Right lobe of liver (tissue), 6 donors: Measurements from ENCODE around the gene MOCS1. TPM values are rescaled to one million over a fixed set of nuclear protein-coding genes. Genes with fewer than 3 reads are reported as not detected.

ENCODE experiments used
- ATAC-seq, 4 donors: fragments of 200-7000 bp; cut with Tn5 transposase; one replicate each; pipeline ENCODE4 v1.9.1; 2020; ENCODE audit warnings: mild to moderate bottlenecking in 4 of 4, moderate library complexity in 4 of 4
- DNase-seq, 3 donors: peaks; one replicate each; pipeline ENCODE4 v3.0.0-alpha.2; 2020
- H3K27ac ChIP-seq, 3 donors: fragments of 200-600 bp; one replicate each; pipeline ENCODE4 v1.8.0; 2022
- H3K27me3 ChIP-seq, 2 donors: fragments of 200-600 bp; one replicate each; pipeline ENCODE4 v1.8.0; 2022
- H3K36me3 ChIP-seq, 4 donors: fragments of 200-600 bp; sonication (generic) in 1 of 4; one replicate each; pipeline versions ENCODE4 v1.5.1 to v1.8.0; 2017 to 2022; ENCODE audit warnings: control low read depth in 1 of 4
- H3K4me1 ChIP-seq, 4 donors: fragments of 200-600 bp; sonication (generic) in 1 of 4; one replicate each; pipeline versions ENCODE4 v1.5.1 to v1.8.0; 2017 to 2022; ENCODE audit warnings: control low read depth in 1 of 4
- H3K4me3 ChIP-seq, 3 donors: fragments of 200-600 bp; one replicate each; pipeline ENCODE4 v1.8.0; 2022
- H3K9me3 ChIP-seq, 4 donors: fragments of 200-600 bp; sonication (generic) in 1 of 4; one replicate each; pipeline versions ENCODE4 v1.5.1 to v1.8.0; 2017 to 2022; ENCODE audit warnings: control low read depth in 1 of 4
- POLR2A ChIP-seq: fragments of 450-650 bp; IDR thresholded peaks from one replicate; pipeline ENCODE4 v1.6.1; 2017; ENCODE audit warnings: antibody characterized with exemption, mild to moderate bottlenecking
- WGBS: methylation state at CpG from one replicate; pipeline ENCODE4 v1.1.6; 2018; ENCODE audit warnings: low coverage, low lambda C conversion rate; ENCODE audit not compliant: insufficient coverage; ENCODE audit errors: missing lambda C conversion rate; 5-methylcytosine and 5-hydroxymethylcytosine counted together
- intact Hi-C, 2 donors: fragments of 100-400 bp; cut with DNase I; formaldehyde crosslinking; loops; one replicate each; pipeline versions ENCODE4 v1.11.2 to v1.14.1; 2022
- total RNA-seq, 6 experiments: library from RNA; depleted of rRNA in 2 of 6; stranded (reverse); fragments of >200 nt in 2 of 6; fragmentation: NEBNext Ultra II Directional in 3 of 6; extraction: Animal tissue kit (Norgen Biotek cat#: 25700) in 3 of 6; gene quantifications; one replicate each; pipeline versions ENCODE4 v1.1.0 to v1.2.4, GENCODE V29; 2016 to 2023
- TF ChIP-seq, protein P1 (sequence below), 4 donors: fragments of 200-600 bp in 3 of 4; fragments of 450-650 bp in 1 of 4; IDR thresholded peaks; one replicate each; pipeline versions ENCODE4 v1.5.1 to v1.8.0; 2016 to 2022; ENCODE audit warnings: antibody characterized with exemption in 4 of 4, mild to moderate bottlenecking in 2 of 4
- donor health status: DM: no; HTN: yes; CAD: no.
- donor health status: DM: no; HTN: no; CAD: no.
- donor health status: DM: no; HTN: no; CAD: no.
- donor health status: DM: no; HTN: yes; CAD: no.
- donor health status: DM: no; HTN: yes; CAD: no.

MOCS1 gene
- total RNA-seq, 6 experiments from 2014 or later, result 18.0 to 35.3 (median 27.8) TPM

DNA sequence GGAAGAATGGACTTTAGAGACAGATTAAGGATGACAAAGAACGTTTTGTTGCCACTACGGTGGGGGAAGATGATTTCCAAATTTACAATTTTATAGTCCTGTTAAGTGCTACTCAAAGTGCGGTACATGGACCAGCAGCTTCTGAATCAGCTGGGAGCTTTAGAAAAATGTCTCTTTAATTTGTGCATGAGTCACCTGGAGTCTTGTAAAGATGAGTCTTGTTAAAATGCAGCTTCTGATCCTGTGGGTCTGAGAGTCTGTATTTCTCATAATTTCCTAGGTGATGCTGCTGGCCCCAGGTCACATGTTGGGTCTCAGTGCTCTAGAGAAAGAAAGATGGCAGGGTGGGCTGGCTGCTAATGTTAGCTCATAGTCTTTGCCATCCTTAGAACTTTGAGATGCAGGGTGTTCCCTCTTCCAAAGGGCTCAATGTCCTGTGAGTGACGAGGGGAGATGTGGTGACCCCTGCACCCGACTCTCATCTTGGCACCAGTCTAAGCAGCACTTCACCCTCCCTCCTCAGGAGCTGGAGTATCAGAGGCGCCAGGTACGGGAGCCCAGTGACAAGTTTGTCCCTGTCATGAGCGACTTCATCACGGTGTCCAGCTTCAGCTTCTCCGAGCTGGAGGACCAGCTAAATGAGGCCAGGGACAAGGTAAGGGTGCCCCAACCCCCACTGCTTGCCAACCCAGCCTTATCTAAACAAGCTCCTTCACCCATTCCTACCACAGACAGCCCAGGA is 34.5 kb downstream of the MOCS1 start:
- H3K4me1 ChIP-seq, result peaks cover 0 to 21% (median 8%) of the 10 kb centered on the region in 4 donors
- no peaks in the 10 kb centered on the region for H3K9me3 ChIP-seq
- H3K4me3 ChIP-seq, result no peak overlapping the region
- no peak for TF ChIP-seq POLR2A
- TF ChIP-seq, protein P1, sequence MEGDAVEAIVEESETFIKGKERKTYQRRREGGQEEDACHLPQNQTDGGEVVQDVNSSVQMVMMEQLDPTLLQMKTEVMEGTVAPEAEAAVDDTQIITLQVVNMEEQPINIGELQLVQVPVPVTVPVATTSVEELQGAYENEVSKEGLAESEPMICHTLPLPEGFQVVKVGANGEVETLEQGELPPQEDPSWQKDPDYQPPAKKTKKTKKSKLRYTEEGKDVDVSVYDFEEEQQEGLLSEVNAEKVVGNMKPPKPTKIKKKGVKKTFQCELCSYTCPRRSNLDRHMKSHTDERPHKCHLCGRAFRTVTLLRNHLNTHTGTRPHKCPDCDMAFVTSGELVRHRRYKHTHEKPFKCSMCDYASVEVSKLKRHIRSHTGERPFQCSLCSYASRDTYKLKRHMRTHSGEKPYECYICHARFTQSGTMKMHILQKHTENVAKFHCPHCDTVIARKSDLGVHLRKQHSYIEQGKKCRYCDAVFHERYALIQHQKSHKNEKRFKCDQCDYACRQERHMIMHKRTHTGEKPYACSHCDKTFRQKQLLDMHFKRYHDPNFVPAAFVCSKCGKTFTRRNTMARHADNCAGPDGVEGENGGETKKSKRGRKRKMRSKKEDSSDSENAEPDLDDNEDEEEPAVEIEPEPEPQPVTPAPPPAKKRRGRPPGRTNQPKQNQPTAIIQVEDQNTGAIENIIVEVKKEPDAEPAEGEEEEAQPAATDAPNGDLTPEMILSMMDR (IDR thresholded peaks at IDR 0.05), result no peak
- H3K36me3 ChIP-seq, result peaks cover 0 to 5% (median 0%) of the 10 kb centered on the region in 4 donors
- no peaks in the 10 kb centered on the region for H3K27me3 ChIP-seq
- no peak for ATAC-seq
- 70% methylated on average over 8 of the region's 10 CpGs for WGBS
- no peak overlapping the region for H3K27ac ChIP-seq
- DNase-seq, result peak in 2 of 3 donors; percentile 20 to 27
- intact Hi-C loops, result loop anchor here in 1 of 2 donors (10.0 kb wide), 1 partner anchor 535 kb away; no protein-coding TSS in a partner anchor

- no peak overlapping the region for H3K4me3 ChIP-seq
- peaks cover 0 to 21% (median 8%) of the 10 kb centered on the region in 4 donors for H3K4me1 ChIP-seq
- ATAC-seq, result no peak
- no peaks in the 10 kb centered on the region for H3K27me3 ChIP-seq
- TF ChIP-seq POLR2A, result no peak
- TF ChIP-seq, protein P1 (IDR thresholded peaks at IDR 0.05), result no peak
- WGBS, result no CpG with 5 or more reads among the region's 4 CpGs
- no peaks in the 10 kb centered on the region for H3K36me3 ChIP-seq
- no peaks in the 10 kb centered on the region for H3K9me3 ChIP-seq
- intact Hi-C loops, result no loop called here
- DNase-seq, result peak in 1 of 3 donors; percentile 23
- no peak overlapping the region for H3K27ac ChIP-seq
Observed at GRCh38 chr6:39898625-39899024, 35.6 kb downstream of the MOCS1 start.

DNA sequence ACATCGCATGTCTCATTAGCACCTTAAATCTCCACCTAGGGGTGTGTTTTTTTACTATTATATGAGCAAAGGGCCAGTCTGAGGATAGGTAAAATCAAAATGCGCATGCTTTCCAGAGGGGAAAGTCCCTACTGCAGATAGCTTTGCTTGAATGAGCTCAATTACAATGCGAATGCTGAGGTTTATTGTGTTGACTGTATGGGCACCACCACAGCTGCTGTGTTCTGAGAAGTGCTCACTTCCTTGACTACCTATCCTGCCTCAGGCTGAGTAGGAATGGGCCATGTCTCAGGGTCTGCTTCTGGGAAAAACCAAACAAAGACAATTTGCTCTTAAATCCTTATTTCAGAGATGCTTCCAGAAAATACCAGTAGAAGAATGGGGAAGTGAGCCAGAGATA is 36.6 kb downstream of the MOCS1 start:
- no peaks in the 10 kb centered on the region for H3K36me3 ChIP-seq
- no peak for TF ChIP-seq POLR2A
- TF ChIP-seq, protein P1 (IDR thresholded peaks at IDR 0.05), result no peak
- H3K27ac ChIP-seq, result no peak overlapping the region
- DNase-seq (no peak), ATAC-seq (no peak)
- H3K4me1 ChIP-seq, result peaks cover 0 to 17% (median 8%) of the 10 kb centered on the region in 4 donors
- no peaks in the 10 kb centered on the region for H3K9me3 ChIP-seq
- H3K27me3 ChIP-seq, result no peaks in the 10 kb centered on the region
- intact Hi-C loops, result no loop called here
- no peak overlapping the region for H3K4me3 ChIP-seq
- 90% methylated on average over 3 of the region's 3 CpGs for WGBS

- WGBS, result no CpG with 5 or more reads among the region's 12 CpGs
- ATAC-seq (no peak), DNase-seq (peak in 1 of 3 donors; percentile 28)
- H3K4me3 ChIP-seq, result no peak overlapping the region
- H3K36me3 ChIP-seq, result no peaks in the 10 kb centered on the region
- TF ChIP-seq POLR2A, result no peak
- TF ChIP-seq, protein P1 (IDR thresholded peaks at IDR 0.05), result no peak
- peaks cover 0 to 10% (median 4%) of the 10 kb centered on the region in 4 donors for H3K4me1 ChIP-seq
- no peaks in the 10 kb centered on the region for H3K27me3 ChIP-seq
- intact Hi-C loops, result no loop called here
- no peak overlapping the region for H3K27ac ChIP-seq
- H3K9me3 ChIP-seq, result no peaks in the 10 kb centered on the region
Observed at GRCh38 chr6:39896701-39897100, 37.6 kb downstream of the MOCS1 start.
